ENCODE results near the gene RIMS1. TPM values are rescaled to one million over a fixed set of nuclear protein-coding genes. Genes with fewer than 3 reads are reported as not detected.

The RIMS1 gene
- total and polyA plus RNA-seq, 2 donors (not counting 1 experiment from before 2014, with no cell fraction given) = not detected

- peaks cover 3% of the 10 kb centered on the region for H3K27me3 Mint-ChIP-seq
Measured at GRCh38 chr6:72245565-72245964, 359.2 kb downstream of the RIMS1 start.

GRCh38 chr6:72246926-72247325, 360.6 kb downstream of the RIMS1 start:
- no peak for ATAC-seq (ENCODE audit: low read depth)
- H3K4me3 Mint-ChIP-seq = no peak overlapping the region
- CTCF ChIA-PET = no interaction called here
- DNase-seq = no peak
- intact Hi-C loops (cut with micrococcal nuclease) = no loop called here
- Histone ChIP-seq H3K27me3 (replicated peaks in 1 of 4; ENCODE audit: control extremely low read depth in 1 of 4, control insufficient read depth in 3 of 4, insufficient read depth in 4 of 4, low read length in 3 of 4) (no peaks in the 10 kb centered on the region), H3K4me3 (ENCODE audit: control extremely low read depth in 1 of 5, extremely low read depth in 1 of 5, insufficient read depth in 1 of 5, low read depth in 2 of 5, low read length in 4 of 5) (no peak overlapping the region), H2AFZ (ENCODE audit: insufficient read depth, low read depth, low read length, poor library complexity, severe bottlenecking) (no peak overlapping the region), H3K36me3 (replicated peaks in 1 of 2; ENCODE audit: control extremely low read depth in 1 of 2, control insufficient read depth in 1 of 2, extremely low read depth in 1 of 2, insufficient read depth in 2 of 2, low read length in 1 of 2) (no peaks in the 10 kb centered on the region), H3K9ac (ENCODE audit: low read length) (no peak overlapping the region), H3K9me3 (ENCODE audit: control extremely low read depth in 1 of 3, control insufficient read depth in 2 of 3, insufficient read depth in 1 of 3, low read length in 2 of 3) (no peaks in the 10 kb centered on the region), H3K4me2 (replicated peaks; ENCODE audit: low read depth, low read length, poor library complexity, severe bottlenecking) (no peak overlapping the region), H3K79me2 (ENCODE audit: control insufficient read depth, insufficient read depth, low read length) (no peaks in the 10 kb centered on the region), H3K4me1 (ENCODE audit: control insufficient read depth in 2 of 2, insufficient read depth in 2 of 2, low read length in 2 of 2) (no peaks in the 10 kb centered on the region), H3K27ac (ENCODE audit: low read length in 2 of 2) (no peak overlapping the region), H4K20me1 (ENCODE audit: control insufficient read depth, insufficient read depth, low read length, poor library complexity, severe bottlenecking) (no peaks in the 10 kb centered on the region)
- TF ChIP-seq EZH2 (IDR thresholded peaks at IDR 0.05; ENCODE audit: borderline replicate concordance, insufficient read depth, low read depth, low read length, poor library complexity, severe bottlenecking) (no peak), CTCF (IDR thresholded peaks at IDR 0.05) (no peak)
- WGBS (ENCODE audit: insufficient coverage) = 90% methylated on average over 2 of the region's 4 CpGs
- H3K27ac Mint-ChIP-seq = no peak overlapping the region
- no peaks in the 10 kb centered on the region for H3K9me3 Mint-ChIP-seq (ENCODE audit: insufficient read depth)
- POLR2A ChIA-PET = no interaction called here
- H3K27me3 Mint-ChIP-seq = peaks cover 3% of the 10 kb centered on the region
- H3K4me1 Mint-ChIP-seq = no peaks in the 10 kb centered on the region

More at GRCh38 chr6:72245565-72245964, 359.2 kb downstream of the RIMS1 start:
- Histone ChIP-seq H3K4me2 (replicated peaks; ENCODE audit: low read depth, low read length, poor library complexity, severe bottlenecking) (no peak overlapping the region), H4K20me1 (ENCODE audit: control insufficient read depth, insufficient read depth, low read length, poor library complexity, severe bottlenecking) (no peaks in the 10 kb centered on the region), H3K36me3 (replicated peaks in 1 of 2; ENCODE audit: control extremely low read depth in 1 of 2, control insufficient read depth in 1 of 2, extremely low read depth in 1 of 2, insufficient read depth in 2 of 2, low read length in 1 of 2) (no peaks in the 10 kb centered on the region), H2AFZ (ENCODE audit: insufficient read depth, low read depth, low read length, poor library complexity, severe bottlenecking) (no peak overlapping the region), H3K27me3 (replicated peaks in 1 of 4; ENCODE audit: control extremely low read depth in 1 of 4, control insufficient read depth in 3 of 4, insufficient read depth in 4 of 4, low read length in 3 of 4) (no peaks in the 10 kb centered on the region), H3K9ac (ENCODE audit: low read length) (no peak overlapping the region), H3K4me1 (ENCODE audit: control insufficient read depth in 2 of 2, insufficient read depth in 2 of 2, low read length in 2 of 2) (no peaks in the 10 kb centered on the region), H3K79me2 (ENCODE audit: control insufficient read depth, insufficient read depth, low read length) (no peaks in the 10 kb centered on the region), H3K27ac (ENCODE audit: low read length in 2 of 2) (no peak overlapping the region), H3K4me3 (ENCODE audit: control extremely low read depth in 1 of 5, extremely low read depth in 1 of 5, insufficient read depth in 1 of 5, low read depth in 2 of 5, low read length in 4 of 5) (no peak overlapping the region), H3K9me3 (ENCODE audit: control extremely low read depth in 1 of 3, control insufficient read depth in 2 of 3, insufficient read depth in 1 of 3, low read length in 2 of 3) (no peaks in the 10 kb centered on the region)
- no peaks in the 10 kb centered on the region for H3K9me3 Mint-ChIP-seq (ENCODE audit: insufficient read depth)
- POLR2A ChIA-PET = no interaction called here
- CTCF ChIA-PET = no interaction called here
- H3K27ac Mint-ChIP-seq = no peak overlapping the region
- no peak for ATAC-seq (ENCODE audit: low read depth)
- H3K4me1 Mint-ChIP-seq = no peaks in the 10 kb centered on the region
- intact Hi-C loops (cut with micrococcal nuclease) = no loop called here
- no CpG with 5 or more reads among the region's 2 CpGs for WGBS (ENCODE audit: insufficient coverage)
- no peak overlapping the region for H3K4me3 Mint-ChIP-seq
- no peak for DNase-seq
- TF ChIP-seq EZH2 (IDR thresholded peaks at IDR 0.05; ENCODE audit: borderline replicate concordance, insufficient read depth, low read depth, low read length, poor library complexity, severe bottlenecking) = no peak
- TF ChIP-seq CTCF (IDR thresholded peaks at IDR 0.05) = no peak

Data from B cell (primary cell).